ENCODE measurements around the gene HELZ.

- TF ChIP-seq ZNF610 (tag by site-specific recombination; IDR thresholded peaks at IDR 0.05; ENCODE audit: borderline replicate concordance) (no peak), CTCF (tag by site-specific recombination; IDR thresholded peaks at IDR 0.05) (no peak), ZNF394 (tag by site-specific recombination; IDR thresholded peaks at IDR 0.05; ENCODE audit: borderline replicate concordance) (no peak), ZNF776 (tag by site-specific recombination; IDR thresholded peaks at IDR 0.05; ENCODE audit: borderline replicate concordance) (no peak)
These were observed 136.9 kb downstream of the HELZ start for GRCh38 chr17:67107811-67108775.
